Testis (tissue), 3 donors: ENCODE results near the gene ADORA3. TPM values are rescaled to one million over a fixed set of nuclear protein-coding genes. Genes with fewer than 3 reads are reported as not detected.

ENCODE experiments used
- DNase-seq: peaks from one replicate; pipeline ENCODE4 v3.0.0-alpha.2; 2019
- H3K27ac ChIP-seq, 2 donors: fragments of 200-600 bp; sonication (generic); one replicate each; pipeline ENCODE4 v1.5.1; 2019
- H3K27me3 ChIP-seq: fragments of 200-600 bp; sonication (generic); one replicate; pipeline ENCODE4 v1.5.1; 2019
- H3K36me3 ChIP-seq: fragments of 200-600 bp; sonication (generic); one replicate; pipeline ENCODE4 v1.5.1; 2017; ENCODE audit warnings: low read depth; ENCODE audit errors: missing control alignments
- H3K4me1 ChIP-seq: fragments of 200-600 bp; sonication (generic); one replicate; pipeline ENCODE4 v1.5.1; 2019
- H3K4me3 ChIP-seq, 2 donors: fragments of 200-600 bp; sonication (generic); one replicate each; pipeline ENCODE4 v1.5.1; 2017 to 2019
- H3K9me3 ChIP-seq: fragments of 200-600 bp; sonication (generic); one replicate; pipeline ENCODE4 v1.5.1; 2017
- POLR2A ChIP-seq: fragments of 450-650 bp; IDR thresholded peaks from one replicate; pipeline ENCODE4 v1.6.1; 2017; ENCODE audit warnings: antibody characterized with exemption, mild to moderate bottlenecking, moderate library complexity
- WGBS, 2 donors: methylation state at CpG; one replicate each; pipeline ENCODE4 v1.1.5; 2018; 5-methylcytosine and 5-hydroxymethylcytosine counted together
- intact Hi-C: fragments of 100-400 bp; cut with DNase I; formaldehyde crosslinking; loops from one replicate; pipeline ENCODE4 v1.15.1; 2023; ENCODE audit warnings: low total_unique reads
- polyA plus RNA-seq: library from polyadenylated mRNA; stranded (reverse); fragments of 350-450 nt; fragmentation: Illumina TruSeq; extraction: RNeasy Lipid Tissue Mini Kit (QIAGEN cat#74804); gene quantifications from one replicate; pipeline ENCODE4 v1.2.3, GENCODE V29; 2014; ENCODE audit warnings: low read depth, low replicate concordance; ENCODE audit not compliant: insufficient read depth
- total RNA-seq, 2 donors: library from RNA; depleted of rRNA; stranded (reverse); fragments of >200 nt; gene quantifications; one replicate each; pipeline ENCODE4 v1.2.3, GENCODE V29; 2016
- TF ChIP-seq, protein P1 (sequence below), 3 experiments: fragments of 450-650 bp in 2 of 3; fragments of 200-600 bp in 1 of 3; sonication (generic) in 1 of 3; IDR thresholded peaks; one replicate each; pipeline ENCODE4 v1.5.1; 2016 to 2019; ENCODE audit warnings: antibody characterized with exemption in 3 of 3, mild to moderate bottlenecking in 2 of 3, moderate library complexity in 1 of 3

Gene ADORA3
- total and polyA plus RNA-seq, 3 donors from 2014 or later = 2.5 to 3.8 (median 2.8) TPM

DNA sequence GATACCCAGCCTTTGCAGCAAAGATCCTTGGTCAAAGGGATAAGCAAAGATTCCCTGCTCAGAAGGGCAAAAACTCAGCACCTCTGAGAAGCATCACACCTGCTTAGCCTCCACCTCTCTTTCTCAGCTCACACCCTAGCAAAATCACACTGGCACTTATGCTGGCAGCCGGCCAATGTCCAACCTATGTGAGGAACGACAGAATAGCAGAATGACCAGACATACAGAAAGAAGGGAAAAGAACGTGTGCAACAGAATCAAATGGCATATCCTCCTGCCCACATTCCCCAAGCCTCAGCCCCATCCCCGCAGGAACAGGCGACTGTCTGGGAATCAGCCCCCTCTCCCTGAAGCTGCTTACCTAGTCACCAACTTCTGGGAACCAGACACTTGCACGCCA is 664 bp upstream of the ADORA3 start:
- no peaks in the 10 kb centered on the region for H3K9me3 ChIP-seq
- no peaks in the 10 kb centered on the region for H3K36me3 ChIP-seq
- no peak for DNase-seq
- no peak overlapping the region for H3K4me3 ChIP-seq
- H3K27ac ChIP-seq = peak overlapping the region in 1 of 2 donors; percentile 19
- peaks cover 21% of the 10 kb centered on the region for H3K4me1 ChIP-seq
- no peaks in the 10 kb centered on the region for H3K27me3 ChIP-seq
- 81 to 83% methylated on average over 6 of the region's 6 CpGs for WGBS, 2 donors
- intact Hi-C loops = no loop called here
- TF ChIP-seq, protein P1, sequence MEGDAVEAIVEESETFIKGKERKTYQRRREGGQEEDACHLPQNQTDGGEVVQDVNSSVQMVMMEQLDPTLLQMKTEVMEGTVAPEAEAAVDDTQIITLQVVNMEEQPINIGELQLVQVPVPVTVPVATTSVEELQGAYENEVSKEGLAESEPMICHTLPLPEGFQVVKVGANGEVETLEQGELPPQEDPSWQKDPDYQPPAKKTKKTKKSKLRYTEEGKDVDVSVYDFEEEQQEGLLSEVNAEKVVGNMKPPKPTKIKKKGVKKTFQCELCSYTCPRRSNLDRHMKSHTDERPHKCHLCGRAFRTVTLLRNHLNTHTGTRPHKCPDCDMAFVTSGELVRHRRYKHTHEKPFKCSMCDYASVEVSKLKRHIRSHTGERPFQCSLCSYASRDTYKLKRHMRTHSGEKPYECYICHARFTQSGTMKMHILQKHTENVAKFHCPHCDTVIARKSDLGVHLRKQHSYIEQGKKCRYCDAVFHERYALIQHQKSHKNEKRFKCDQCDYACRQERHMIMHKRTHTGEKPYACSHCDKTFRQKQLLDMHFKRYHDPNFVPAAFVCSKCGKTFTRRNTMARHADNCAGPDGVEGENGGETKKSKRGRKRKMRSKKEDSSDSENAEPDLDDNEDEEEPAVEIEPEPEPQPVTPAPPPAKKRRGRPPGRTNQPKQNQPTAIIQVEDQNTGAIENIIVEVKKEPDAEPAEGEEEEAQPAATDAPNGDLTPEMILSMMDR (IDR thresholded peaks at IDR 0.05) = no peak
- TF ChIP-seq POLR2A = no peak

DNA sequence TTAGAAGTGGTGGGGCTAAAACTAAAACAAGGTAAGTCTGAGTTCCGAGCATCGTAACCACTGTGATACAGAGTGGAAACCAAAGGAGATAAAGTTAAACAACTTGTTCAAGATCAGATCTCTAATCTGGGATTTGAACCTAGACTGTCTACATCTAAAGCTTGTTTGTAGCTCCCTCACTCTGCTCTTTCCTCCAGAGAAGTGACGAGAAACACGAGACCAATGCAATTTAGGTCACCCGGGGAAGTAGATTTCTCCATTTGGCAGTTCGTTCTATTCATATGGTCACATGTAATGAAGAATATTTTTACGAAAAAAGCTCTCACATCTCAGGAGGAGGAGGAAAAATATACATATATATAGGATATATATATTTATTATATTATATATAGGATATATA is 1.8 kb downstream of the ADORA3 start:
- no peak overlapping the region for H3K27ac ChIP-seq
- no peaks in the 10 kb centered on the region for H3K27me3 ChIP-seq
- TF ChIP-seq, protein P1 (IDR thresholded peaks at IDR 0.05) = no peak
- no peak for TF ChIP-seq POLR2A
- no peaks in the 10 kb centered on the region for H3K36me3 ChIP-seq
- WGBS, 2 donors = 70 to 73% methylated on average over 7 of the region's 7 CpGs
- intact Hi-C loops = no loop called here
- DNase-seq = no peak
- no peaks in the 10 kb centered on the region for H3K4me1 ChIP-seq
- no peaks in the 10 kb centered on the region for H3K9me3 ChIP-seq
- H3K4me3 ChIP-seq = no peak overlapping the region

DNA sequence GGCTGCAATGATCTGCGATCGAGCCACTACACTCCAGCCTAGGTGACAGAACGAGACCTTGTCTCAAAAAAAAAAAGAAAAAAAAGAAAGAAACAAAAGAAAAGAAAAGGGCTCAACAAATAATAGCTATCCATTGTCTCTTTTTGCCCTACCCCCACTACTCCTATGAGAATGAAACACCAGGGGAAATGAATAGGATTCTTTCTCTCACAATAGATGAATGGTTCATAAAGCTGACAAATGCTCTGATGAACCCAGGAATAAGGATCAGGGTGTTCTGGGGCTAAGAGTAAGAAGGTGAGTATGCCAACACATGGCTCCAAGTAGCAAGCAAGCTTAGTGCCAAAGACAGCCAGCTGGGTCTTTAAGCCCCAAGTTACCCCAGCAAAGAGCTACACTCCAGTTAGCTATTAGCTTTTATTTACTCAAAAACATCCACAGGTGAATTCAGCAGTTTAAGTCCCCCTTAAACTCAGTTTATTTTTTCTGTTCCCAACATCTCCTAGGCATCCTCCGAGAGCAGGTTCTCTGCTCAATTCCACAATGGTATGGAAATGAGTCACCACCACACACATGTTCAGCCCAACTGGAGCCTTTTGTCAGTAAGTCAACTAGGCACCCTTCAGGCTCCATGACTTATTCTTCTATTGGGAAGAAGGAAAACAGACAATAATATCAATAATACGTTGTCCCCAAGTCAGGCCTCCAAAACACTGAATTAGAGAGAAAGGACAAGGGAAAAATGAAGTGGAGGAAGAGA is 4.2 kb downstream of the ADORA3 start:
- H3K4me1 ChIP-seq = no peaks in the 10 kb centered on the region
- WGBS, 2 donors = 79 to 87% methylated on average over 5 of the region's 5 CpGs
- H3K9me3 ChIP-seq = no peaks in the 10 kb centered on the region
- no peak for DNase-seq
- no peak overlapping the region for H3K4me3 ChIP-seq
- TF ChIP-seq, protein P1 (IDR thresholded peaks at IDR 0.05) = no peak
- no peak for TF ChIP-seq POLR2A
- H3K36me3 ChIP-seq = no peaks in the 10 kb centered on the region
- intact Hi-C loops = no loop called here
- no peaks in the 10 kb centered on the region for H3K27me3 ChIP-seq
- no peak overlapping the region for H3K27ac ChIP-seq

DNA sequence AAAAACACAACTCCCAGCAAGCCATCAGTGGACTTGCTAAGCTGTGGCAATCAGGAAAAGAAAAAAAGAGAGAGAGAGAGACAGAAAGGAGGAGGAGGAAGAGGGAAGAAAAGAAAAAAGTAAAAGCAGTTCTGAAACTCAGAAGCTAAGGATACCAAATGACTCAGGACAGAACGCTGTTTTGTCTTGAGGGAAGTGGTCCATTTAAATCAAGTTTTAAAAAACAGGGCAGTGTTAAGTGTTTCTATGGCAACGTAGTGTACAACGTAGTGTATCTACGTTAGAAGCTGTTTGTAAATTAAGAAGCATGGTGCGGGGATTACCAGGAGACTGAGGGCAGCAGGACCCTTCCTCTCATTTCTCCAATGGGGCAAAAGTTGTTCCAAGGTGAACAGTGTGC is 5.8 kb downstream of the ADORA3 start:
- no peaks in the 10 kb centered on the region for H3K36me3 ChIP-seq
- H3K4me3 ChIP-seq = no peak overlapping the region
- H3K4me1 ChIP-seq = no peaks in the 10 kb centered on the region
- intact Hi-C loops = no loop called here
- H3K27me3 ChIP-seq = no peaks in the 10 kb centered on the region
- WGBS, 2 donors = 71 to 74% methylated on average over 5 of the region's 5 CpGs
- H3K27ac ChIP-seq = no peak overlapping the region
- no peaks in the 10 kb centered on the region for H3K9me3 ChIP-seq
- TF ChIP-seq POLR2A = no peak
- TF ChIP-seq, protein P1 (IDR thresholded peaks at IDR 0.05) = no peak
- DNase-seq = no peak

DNA sequence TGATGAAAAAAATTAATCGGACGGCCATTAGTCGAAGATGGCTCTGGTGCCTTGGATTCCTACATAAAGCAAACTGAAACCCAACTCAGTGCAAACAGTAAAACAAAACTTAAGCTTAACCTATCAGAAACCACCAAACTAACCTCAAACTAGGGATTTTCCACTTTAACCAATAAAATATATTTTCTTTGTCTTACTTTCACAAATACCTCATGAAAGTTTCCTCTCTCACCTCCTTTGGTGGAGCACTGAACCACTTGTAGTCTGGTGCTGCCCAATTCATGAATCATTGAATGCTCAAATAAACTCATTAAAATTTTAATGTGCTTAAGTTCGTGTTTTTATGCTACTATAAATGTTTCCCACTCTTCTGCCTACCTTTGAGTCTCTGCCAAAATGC is 7.0 kb downstream of the ADORA3 start:
- WGBS, 2 donors = 79 to 86% methylated on average over 4 of the region's 4 CpGs
- Histone ChIP-seq H3K9me3 (no peaks in the 10 kb centered on the region), H3K27me3 (no peaks in the 10 kb centered on the region), H3K4me3 (no peak overlapping the region), H3K4me1 (no peaks in the 10 kb centered on the region), H3K36me3 (no peaks in the 10 kb centered on the region), H3K27ac (no peak overlapping the region)
- TF ChIP-seq, protein P1 (IDR thresholded peaks at IDR 0.05) = no peak
- TF ChIP-seq POLR2A = no peak
- intact Hi-C loops = no loop called here
- DNase-seq = no peak
